Endodermal cell (in vitro differentiated cells): ENCODE measurements around the gene AKNAD1. TPM values are rescaled to one million over a fixed set of nuclear protein-coding genes. Genes with fewer than 3 reads are reported as not detected.
A peak's percentile ranks its signal among the peaks of the same experiment; 100 is the strongest.

Experiments
- DNase-seq: peaks from one replicate; pipeline ENCODE4 v3.0.0-alpha.2; 2017
- H3K27ac ChIP-seq: 2 replicates; pipeline ENCODE4 v1.5.1; 2013; ENCODE audit warnings: mild to moderate bottlenecking, low read depth, low read length, moderate library complexity
- H3K27me3 ChIP-seq: 2 replicates; pipeline ENCODE4 v1.6.1; 2013; ENCODE audit warnings: mild to moderate bottlenecking, low read length, moderate library complexity; ENCODE audit not compliant: insufficient read depth, control insufficient read depth, poor library complexity, severe bottlenecking
- H3K36me3 ChIP-seq: 2 replicates; pipeline ENCODE4 v1.7.0; 2013; ENCODE audit warnings: mild to moderate bottlenecking, low read length, moderate library complexity; ENCODE audit not compliant: control insufficient read depth, insufficient read depth
- H3K4me1 ChIP-seq: one replicate; pipeline ENCODE4 v1.7.0; 2013; ENCODE audit warnings: low read length; ENCODE audit not compliant: control insufficient read depth, insufficient read depth
- H3K4me3 ChIP-seq: 2 replicates; pipeline ENCODE4 v1.5.1; 2013; ENCODE audit warnings: mild to moderate bottlenecking, low read length, moderate library complexity
- H3K9ac ChIP-seq: 2 replicates; pipeline ENCODE4 v1.6.1; 2013; ENCODE audit warnings: mild to moderate bottlenecking, low read length, moderate library complexity; ENCODE audit not compliant: poor library complexity, severe bottlenecking; ENCODE audit errors: extremely low read depth
- H3K9me3 ChIP-seq: 2 replicates; pipeline ENCODE4 v1.6.1; 2013; ENCODE audit warnings: mild to moderate bottlenecking, low read length, moderate library complexity; ENCODE audit not compliant: control insufficient read depth
- H3K27ac Mint-ChIP-seq: 2 replicates; pipeline ENCODE4 v1.8.0; 2020; ENCODE audit warnings: mixed read lengths
- H3K27me3 Mint-ChIP-seq: 2 replicates; pipeline ENCODE4 v1.8.0; 2021; ENCODE audit warnings: mild to moderate bottlenecking, mixed read lengths; ENCODE audit not compliant: insufficient read depth
- H3K36me3 Mint-ChIP-seq: 2 replicates; pipeline ENCODE4 v1.8.0; 2020; ENCODE audit warnings: low read depth, mixed read lengths
- H3K4me1 Mint-ChIP-seq: 2 replicates; pipeline ENCODE4 v1.8.0; 2020; ENCODE audit warnings: mixed read lengths
- H3K4me3 Mint-ChIP-seq: 2 replicates; pipeline ENCODE4 v1.8.0; 2020; ENCODE audit warnings: mild to moderate bottlenecking, moderate library complexity, mixed read lengths
- H3K9me3 Mint-ChIP-seq: 2 replicates; pipeline ENCODE4 v1.8.0; 2020; ENCODE audit warnings: mild to moderate bottlenecking, mixed read lengths
- CTCF ChIP-seq: fragments of 200-600 bp; sonication (generic); conservative IDR thresholded peaks from 2 replicates; pipeline ENCODE4 v1.5.0; 2021; ENCODE audit warnings: antibody characterized with exemption, mild to moderate bottlenecking
- WGBS, 2 experiments: methylation state at CpG; one replicate each; pipeline versions ENCODE4 v1.1.5 to v1.1.7; 2013; ENCODE audit warnings: missing lambda C conversion rate in 2 of 2, mixed read lengths in 1 of 2; ENCODE audit not compliant: insufficient coverage in 1 of 2, insufficient read length in 1 of 2; 5-methylcytosine and 5-hydroxymethylcytosine counted together
- total RNA-seq, 2 donors: library from RNA; stranded (reverse); fragmentation: NEBNext Ultra II Directional in 1 of 2; extraction: Animal tissue kit (Norgen Biotek cat#: 25700) in 1 of 2; gene quantifications; 2 replicates in 1 of 2; 3 replicates in 1 of 2; pipeline ENCODE4 v1.2.1, GENCODE V29; 2021

Gene AKNAD1
- total RNA-seq, 2 donors from 2014 or later = 0.20 to 2.0 TPM

GRCh38 chr1:108877348-108878159 is 20.7 kb upstream of the AKNAD1 start:
- Mint-ChIP-seq H3K36me3 (no peaks in the 10 kb centered on the region), H3K27ac (peak overlapping the region; percentile 95), H3K4me3 (peak overlapping the region; percentile 94), H3K4me1 (peaks cover 19% of the 10 kb centered on the region), H3K9me3 (no peaks in the 10 kb centered on the region), H3K27me3 (no peaks in the 10 kb centered on the region)
- peaks cover 9% of the 10 kb centered on the region for H3K36me3 ChIP-seq
- no peaks in the 10 kb centered on the region for H3K9me3 ChIP-seq
- H3K9ac ChIP-seq = peak overlapping the region; percentile 79
- H3K4me3 ChIP-seq = peak overlapping the region; percentile 99
- no peaks in the 10 kb centered on the region for H3K27me3 ChIP-seq
- no peak for DNase-seq
- TF ChIP-seq CTCF = no peak
- 2 to 5% methylated on average over 17 to 29 of the region's 30 CpGs for WGBS, 2 experiments
- no peaks in the 10 kb centered on the region for H3K4me1 ChIP-seq
- H3K27ac ChIP-seq = no peak overlapping the region

GRCh38 chr1:108871050-108871724 is 14.3 kb upstream of the AKNAD1 start:
- Histone ChIP-seq H3K4me3 (no peak overlapping the region), H3K36me3 (no peaks in the 10 kb centered on the region), H3K9ac (no peak overlapping the region), H3K27me3 (no peaks in the 10 kb centered on the region), H3K4me1 (peaks cover 9% of the 10 kb centered on the region), H3K9me3 (no peaks in the 10 kb centered on the region), H3K27ac (no peak overlapping the region)
- 50 to 82% methylated on average over 1 to 4 of the region's 5 CpGs for WGBS, 2 experiments
- no peaks in the 10 kb centered on the region for H3K27me3 Mint-ChIP-seq
- no peaks in the 10 kb centered on the region for H3K9me3 Mint-ChIP-seq
- H3K4me3 Mint-ChIP-seq = no peak overlapping the region
- H3K36me3 Mint-ChIP-seq = no peaks in the 10 kb centered on the region
- peaks cover 19% of the 10 kb centered on the region for H3K4me1 Mint-ChIP-seq
- no peak overlapping the region for H3K27ac Mint-ChIP-seq
- DNase-seq = no peak
- TF ChIP-seq CTCF = no peak

GRCh38 chr1:108865316-108865910 is 8.5 kb upstream of the AKNAD1 start:
- H3K9me3 Mint-ChIP-seq = no peaks in the 10 kb centered on the region
- no peaks in the 10 kb centered on the region for H3K36me3 Mint-ChIP-seq
- no peak for DNase-seq
- 81 to 87% methylated on average over 4 of the region's 4 CpGs for WGBS, 2 experiments
- no peak overlapping the region for H3K4me3 ChIP-seq
- H3K9ac ChIP-seq = no peak overlapping the region
- peaks cover 48% of the 10 kb centered on the region for H3K4me1 Mint-ChIP-seq
- peaks cover 6% of the 10 kb centered on the region for H3K4me1 ChIP-seq
- no peak overlapping the region for H3K27ac ChIP-seq
- no peaks in the 10 kb centered on the region for H3K9me3 ChIP-seq
- no peaks in the 10 kb centered on the region for H3K27me3 Mint-ChIP-seq
- H3K27me3 ChIP-seq = no peaks in the 10 kb centered on the region
- no peak for TF ChIP-seq CTCF
- no peaks in the 10 kb centered on the region for H3K36me3 ChIP-seq
- peak overlapping the region; percentile 27 for H3K27ac Mint-ChIP-seq
- no peak overlapping the region for H3K4me3 Mint-ChIP-seq
